ENCODE data around the gene CUL5. TPM values are rescaled to one million over a fixed set of nuclear protein-coding genes. Genes with fewer than 3 reads are reported as not detected.

Gene CUL5
- polyA plus RNA-seq, 1 donor (not counting 4 experiments of a cell fraction or from before 2014, with no cell fraction given) = 15.1 TPM

DNA sequence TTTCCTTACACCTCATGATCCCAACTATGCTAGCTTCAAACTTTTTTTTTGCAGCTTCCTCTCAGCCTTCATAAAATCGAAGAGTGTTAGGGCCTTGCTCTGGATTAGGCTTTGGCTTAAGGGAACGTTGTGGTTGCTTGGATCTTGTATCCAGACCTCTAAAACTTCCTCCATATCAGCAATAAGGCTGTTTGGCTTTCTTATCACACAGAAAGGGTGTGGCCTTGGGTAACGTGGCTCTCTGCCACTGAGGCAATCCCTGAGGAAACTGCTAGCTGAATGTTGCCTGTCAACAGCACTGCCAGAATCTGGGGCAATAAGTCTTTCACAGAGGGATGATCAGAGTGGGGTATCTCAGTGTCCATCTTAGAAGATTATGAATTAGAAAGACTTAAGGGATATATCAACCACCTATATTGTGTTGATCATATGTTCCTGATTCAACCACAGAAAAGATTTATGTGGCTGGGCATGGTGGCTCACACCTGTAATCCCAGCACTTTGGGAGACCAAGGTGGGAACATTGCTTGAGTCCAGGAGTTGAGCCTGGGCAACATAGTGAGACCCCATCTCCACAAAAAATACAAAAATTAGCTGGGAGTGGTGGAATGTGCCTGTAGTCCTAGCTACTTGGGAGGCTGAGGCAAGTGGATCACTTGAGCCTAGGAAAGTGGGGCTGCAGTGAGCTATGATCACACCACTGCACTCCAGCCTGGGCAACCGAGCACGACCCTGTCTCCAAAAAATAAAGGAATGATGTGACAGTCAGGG is 12.5 kb upstream of the CUL5 start:
- Histone ChIP-seq H3K27ac (ENCODE audit: control insufficient read depth, insufficient read depth, low read length) (no peak overlapping the region), H3K36me3 (ENCODE audit: control insufficient read depth in 2 of 2, extremely low read depth in 1 of 2, insufficient read depth in 2 of 2, low read length in 2 of 2) (no peaks in the 10 kb centered on the region), H3K27me3 (ENCODE audit: control insufficient read depth, extremely low read depth, insufficient read depth, low read length) (no peaks in the 10 kb centered on the region), H3K4me3 (ENCODE audit: control insufficient read depth in 2 of 3, extremely low read depth in 1 of 3, insufficient read depth in 2 of 3, low read depth in 1 of 3, low read length in 3 of 3) (no peak overlapping the region), H3K9ac (ENCODE audit: control insufficient read depth, extremely low read depth, insufficient read depth, low read length) (no peak overlapping the region), H3K9me3 (ENCODE audit: control insufficient read depth, low read depth, low read length) (no peaks in the 10 kb centered on the region), H2AFZ (ENCODE audit: control insufficient read depth, low read length) (no peak overlapping the region), H3K4me1 (ENCODE audit: control insufficient read depth, extremely low read depth, insufficient read depth, low read length) (no peaks in the 10 kb centered on the region), H3K79me2 (ENCODE audit: control insufficient read depth, insufficient read depth, low read length) (no peaks in the 10 kb centered on the region), H3K9me1 (ENCODE audit: control insufficient read depth, extremely low read depth, insufficient read depth, low read length) (no peaks in the 10 kb centered on the region), H4K20me1 (ENCODE audit: control insufficient read depth, extremely low read depth, insufficient read depth, low read length) (no peaks in the 10 kb centered on the region), H3K4me2 (ENCODE audit: control insufficient read depth, extremely low read depth, insufficient read depth, low read depth, low read length) (no peak overlapping the region)
- DNase-seq (ENCODE audit: low read depth, low spot score) (no peak), FAIRE-seq (no peak)
- no peak for TF ChIP-seq EZH2 (IDR thresholded peaks at IDR 0.05; ENCODE audit: low read length)
- TF ChIP-seq, protein P1, sequence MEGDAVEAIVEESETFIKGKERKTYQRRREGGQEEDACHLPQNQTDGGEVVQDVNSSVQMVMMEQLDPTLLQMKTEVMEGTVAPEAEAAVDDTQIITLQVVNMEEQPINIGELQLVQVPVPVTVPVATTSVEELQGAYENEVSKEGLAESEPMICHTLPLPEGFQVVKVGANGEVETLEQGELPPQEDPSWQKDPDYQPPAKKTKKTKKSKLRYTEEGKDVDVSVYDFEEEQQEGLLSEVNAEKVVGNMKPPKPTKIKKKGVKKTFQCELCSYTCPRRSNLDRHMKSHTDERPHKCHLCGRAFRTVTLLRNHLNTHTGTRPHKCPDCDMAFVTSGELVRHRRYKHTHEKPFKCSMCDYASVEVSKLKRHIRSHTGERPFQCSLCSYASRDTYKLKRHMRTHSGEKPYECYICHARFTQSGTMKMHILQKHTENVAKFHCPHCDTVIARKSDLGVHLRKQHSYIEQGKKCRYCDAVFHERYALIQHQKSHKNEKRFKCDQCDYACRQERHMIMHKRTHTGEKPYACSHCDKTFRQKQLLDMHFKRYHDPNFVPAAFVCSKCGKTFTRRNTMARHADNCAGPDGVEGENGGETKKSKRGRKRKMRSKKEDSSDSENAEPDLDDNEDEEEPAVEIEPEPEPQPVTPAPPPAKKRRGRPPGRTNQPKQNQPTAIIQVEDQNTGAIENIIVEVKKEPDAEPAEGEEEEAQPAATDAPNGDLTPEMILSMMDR (optimal IDR thresholded peaks at IDR 0.05 in 1 of 3, IDR thresholded peaks at IDR 0.05 in 1 of 3, conservative IDR thresholded peaks at IDR 0.05 in 1 of 3; ENCODE audit: extremely low read depth in 1 of 3, insufficient read depth in 2 of 3, low read length in 3 of 3) = no peak
- dilution Hi-C loops (cut with MboI; ENCODE audit: extremely low pct_ligation_motif_present, low sequenced_read_pairs) = no loop called here

DNA sequence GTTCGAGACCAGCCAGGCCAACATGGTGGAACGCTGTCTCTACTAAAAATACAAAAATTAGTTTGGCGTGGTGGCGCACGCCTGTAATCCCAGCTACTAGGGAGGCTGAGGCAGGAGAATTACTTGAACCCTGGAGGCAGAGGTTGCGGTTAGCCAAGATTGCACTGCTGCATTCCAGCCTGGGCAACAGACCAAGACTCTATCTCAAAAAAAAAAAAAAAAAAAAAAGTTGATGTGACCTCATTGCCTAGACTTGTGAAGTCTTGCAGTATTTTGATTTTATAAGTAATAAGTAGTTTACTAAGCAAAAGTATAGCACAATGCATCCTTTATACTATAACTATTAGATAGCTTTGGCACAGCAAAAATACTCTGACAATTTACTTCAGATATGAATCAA is 9.9 kb upstream of the CUL5 start:
- no peak overlapping the region for H3K4me2 ChIP-seq (ENCODE audit: control insufficient read depth, extremely low read depth, insufficient read depth, low read depth, low read length)
- H3K9me1 ChIP-seq (ENCODE audit: control insufficient read depth, extremely low read depth, insufficient read depth, low read length) = no peaks in the 10 kb centered on the region
- dilution Hi-C loops (cut with MboI; ENCODE audit: extremely low pct_ligation_motif_present, low sequenced_read_pairs) = no loop called here
- no peaks in the 10 kb centered on the region for H3K27me3 ChIP-seq (ENCODE audit: control insufficient read depth, extremely low read depth, insufficient read depth, low read length)
- H3K9ac ChIP-seq (ENCODE audit: control insufficient read depth, extremely low read depth, insufficient read depth, low read length) = no peak overlapping the region
- no peak for TF ChIP-seq EZH2 (IDR thresholded peaks at IDR 0.05; ENCODE audit: low read length)
- TF ChIP-seq, protein P1 (optimal IDR thresholded peaks at IDR 0.05 in 1 of 3, IDR thresholded peaks at IDR 0.05 in 1 of 3, conservative IDR thresholded peaks at IDR 0.05 in 1 of 3; ENCODE audit: extremely low read depth in 1 of 3, insufficient read depth in 2 of 3, low read length in 3 of 3) = no peak
- no peaks in the 10 kb centered on the region for H3K36me3 ChIP-seq (ENCODE audit: control insufficient read depth in 2 of 2, extremely low read depth in 1 of 2, insufficient read depth in 2 of 2, low read length in 2 of 2)
- no peak for DNase-seq (ENCODE audit: low read depth, low spot score)
- H2AFZ ChIP-seq (ENCODE audit: control insufficient read depth, low read length) = no peak overlapping the region
- H3K4me3 ChIP-seq (ENCODE audit: control insufficient read depth in 2 of 3, extremely low read depth in 1 of 3, insufficient read depth in 2 of 3, low read depth in 1 of 3, low read length in 3 of 3) = no peak overlapping the region
- FAIRE-seq = no peak
- no peaks in the 10 kb centered on the region for H3K79me2 ChIP-seq (ENCODE audit: control insufficient read depth, insufficient read depth, low read length)
- H3K9me3 ChIP-seq (ENCODE audit: control insufficient read depth, low read depth, low read length) = no peaks in the 10 kb centered on the region
- no peaks in the 10 kb centered on the region for H3K4me1 ChIP-seq (ENCODE audit: control insufficient read depth, extremely low read depth, insufficient read depth, low read length)
- no peaks in the 10 kb centered on the region for H4K20me1 ChIP-seq (ENCODE audit: control insufficient read depth, extremely low read depth, insufficient read depth, low read length)
- no peak overlapping the region for H3K27ac ChIP-seq (ENCODE audit: control insufficient read depth, insufficient read depth, low read length)
